ENCODE results near the gene ZNF514. TPM values are rescaled to one million over a fixed set of nuclear protein-coding genes. Genes with fewer than 3 reads are reported as not detected.
A peak's percentile ranks its signal among the peaks of the same experiment; 100 is the strongest.

The ZNF514 gene
- polyA plus RNA-seq (4.0 to 8.0 TPM (median 7.9 TPM) in 3 replicates), polyA minus RNA-seq (1.2 to 7.1 TPM (median 3.5 TPM) in 3 replicates)
- 2.0 TPM for polyA plus RNA-seq (2011; ENCODE audit: low read depth)
- polyA plus RNA-seq (2011; cell fraction: cytosol; rRNA removed), result 3.1 and 3.6 TPM in 2 replicates
- 21.3 and 21.9 TPM in 2 replicates for polyA plus RNA-seq (2011; cell fraction: nucleus; rRNA removed)
- 5.4 and 6.9 TPM in 2 replicates for polyA plus RNA-seq (2012; ENCODE audit: low replicate concordance)
- 2.9 TPM for polyA minus RNA-seq (2011; cell fraction: cytosol; rRNA and poly(A)+ RNA removed)
- 7.1 and 10.5 TPM in 2 replicates for polyA minus RNA-seq (2011; cell fraction: nucleus; rRNA and poly(A)+ RNA removed)

GRCh38 chr2:95159690-95160449 is at the start of gene ZNF514:
Gene ZNF514, minus strand, starts transcription at chr2:95159848. Its CDS starts 6,595 bp downstream, at chr2:95153253.
- Histone ChIP-seq H3K9ac (ENCODE audit: control insufficient read depth, extremely low read depth, insufficient read depth, low read length) (peak within 1 kb of the TSS; percentile 79), H3K4me2 (ENCODE audit: control insufficient read depth, extremely low read depth, insufficient read depth, low read depth, low read length) (peak within 1 kb of the TSS; percentile 86), H2AFZ (ENCODE audit: control insufficient read depth, low read length) (peak within 1 kb of the TSS; percentile 90), H3K9me3 (ENCODE audit: control insufficient read depth, low read depth, low read length) (no peaks in the 10 kb centered on the region), H3K27ac (ENCODE audit: control insufficient read depth, insufficient read depth, low read length) (peak within 1 kb of the TSS; percentile 11), H3K79me2 (ENCODE audit: control insufficient read depth, insufficient read depth, low read length) (peaks cover 14% of the 10 kb centered on the region), H3K9me1 (ENCODE audit: control insufficient read depth, extremely low read depth, insufficient read depth, low read length) (peaks cover 2% of the 10 kb centered on the region), H3K27me3 (ENCODE audit: control insufficient read depth, extremely low read depth, insufficient read depth, low read length) (no peaks in the 10 kb centered on the region), H3K4me3 (ENCODE audit: control insufficient read depth in 2 of 3, extremely low read depth in 1 of 3, insufficient read depth in 2 of 3, low read depth in 1 of 3, low read length in 3 of 3) (peak within 1 kb of the TSS; percentile 56 to 74 (median 71)), H4K20me1 (ENCODE audit: control insufficient read depth, extremely low read depth, insufficient read depth, low read length) (no peaks in the 10 kb centered on the region), H3K36me3 (ENCODE audit: control insufficient read depth in 2 of 2, extremely low read depth in 1 of 2, insufficient read depth in 2 of 2, low read length in 2 of 2) (peaks cover 9 to 13% of the 10 kb centered on the region in 2 experiments), H3K4me1 (ENCODE audit: control insufficient read depth, extremely low read depth, insufficient read depth, low read length) (peaks cover 13% of the 10 kb centered on the region)
- no peak for DNase-seq (ENCODE audit: low read depth, low spot score)
- dilution Hi-C loops (cut with MboI; ENCODE audit: extremely low pct_ligation_motif_present, low sequenced_read_pairs), result no loop called here
- FAIRE-seq, result no peak
- TF ChIP-seq EZH2 (IDR thresholded peaks at IDR 0.05; ENCODE audit: low read length) (no peak), CTCF (optimal IDR thresholded peaks at IDR 0.05 in 1 of 3, IDR thresholded peaks at IDR 0.05 in 1 of 3, conservative IDR thresholded peaks at IDR 0.05 in 1 of 3; ENCODE audit: extremely low read depth in 1 of 3, insufficient read depth in 2 of 3, low read length in 3 of 3) (no peak)

- FAIRE-seq (no peak), DNase-seq (ENCODE audit: low read depth, low spot score) (peak; percentile 21)
- Histone ChIP-seq H3K4me1 (ENCODE audit: control insufficient read depth, extremely low read depth, insufficient read depth, low read length) (peaks cover 9% of the 10 kb centered on the region), H3K79me2 (ENCODE audit: control insufficient read depth, insufficient read depth, low read length) (no peaks in the 10 kb centered on the region), H2AFZ (ENCODE audit: control insufficient read depth, low read length) (peak overlapping the region; percentile 92), H3K27me3 (ENCODE audit: control insufficient read depth, extremely low read depth, insufficient read depth, low read length) (no peaks in the 10 kb centered on the region), H3K27ac (ENCODE audit: control insufficient read depth, insufficient read depth, low read length) (peak overlapping the region; percentile 75), H3K9me1 (ENCODE audit: control insufficient read depth, extremely low read depth, insufficient read depth, low read length) (no peaks in the 10 kb centered on the region), H3K36me3 (ENCODE audit: control insufficient read depth in 2 of 2, extremely low read depth in 1 of 2, insufficient read depth in 2 of 2, low read length in 2 of 2) (peaks cover 0 to 7% of the 10 kb centered on the region in 2 experiments), H3K9me3 (ENCODE audit: control insufficient read depth, low read depth, low read length) (peaks cover 25% of the 10 kb centered on the region), H3K4me2 (ENCODE audit: control insufficient read depth, extremely low read depth, insufficient read depth, low read depth, low read length) (peak overlapping the region; percentile 85), H3K4me3 (ENCODE audit: control insufficient read depth in 2 of 3, extremely low read depth in 1 of 3, insufficient read depth in 2 of 3, low read depth in 1 of 3, low read length in 3 of 3) (peak overlapping the region; percentile 65 to 81 (median 77)), H4K20me1 (ENCODE audit: control insufficient read depth, extremely low read depth, insufficient read depth, low read length) (no peaks in the 10 kb centered on the region), H3K9ac (ENCODE audit: control insufficient read depth, extremely low read depth, insufficient read depth, low read length) (peak overlapping the region; percentile 75)
- no peak for TF ChIP-seq CTCF (optimal IDR thresholded peaks at IDR 0.05 in 1 of 3, IDR thresholded peaks at IDR 0.05 in 1 of 3, conservative IDR thresholded peaks at IDR 0.05 in 1 of 3; ENCODE audit: extremely low read depth in 1 of 3, insufficient read depth in 2 of 3, low read length in 3 of 3)
- TF ChIP-seq EZH2 (IDR thresholded peaks at IDR 0.05; ENCODE audit: low read length), result no peak
- dilution Hi-C loops (cut with MboI; ENCODE audit: extremely low pct_ligation_motif_present, low sequenced_read_pairs), result no loop called here
These were observed 48.5 kb upstream of the ZNF514 start for GRCh38 chr2:95208106-95208505.

Data from keratinocyte (primary cell).